Measurements from ENCODE around the gene PEX11G. TPM values are rescaled to one million over a fixed set of nuclear protein-coding genes. Genes with fewer than 3 reads are reported as not detected.
A peak's percentile ranks its signal among the peaks of the same experiment; 100 is the strongest.

Gene PEX11G
- total RNA-seq, 1 experiment from 2014 or later: 4.3 TPM

DNA sequence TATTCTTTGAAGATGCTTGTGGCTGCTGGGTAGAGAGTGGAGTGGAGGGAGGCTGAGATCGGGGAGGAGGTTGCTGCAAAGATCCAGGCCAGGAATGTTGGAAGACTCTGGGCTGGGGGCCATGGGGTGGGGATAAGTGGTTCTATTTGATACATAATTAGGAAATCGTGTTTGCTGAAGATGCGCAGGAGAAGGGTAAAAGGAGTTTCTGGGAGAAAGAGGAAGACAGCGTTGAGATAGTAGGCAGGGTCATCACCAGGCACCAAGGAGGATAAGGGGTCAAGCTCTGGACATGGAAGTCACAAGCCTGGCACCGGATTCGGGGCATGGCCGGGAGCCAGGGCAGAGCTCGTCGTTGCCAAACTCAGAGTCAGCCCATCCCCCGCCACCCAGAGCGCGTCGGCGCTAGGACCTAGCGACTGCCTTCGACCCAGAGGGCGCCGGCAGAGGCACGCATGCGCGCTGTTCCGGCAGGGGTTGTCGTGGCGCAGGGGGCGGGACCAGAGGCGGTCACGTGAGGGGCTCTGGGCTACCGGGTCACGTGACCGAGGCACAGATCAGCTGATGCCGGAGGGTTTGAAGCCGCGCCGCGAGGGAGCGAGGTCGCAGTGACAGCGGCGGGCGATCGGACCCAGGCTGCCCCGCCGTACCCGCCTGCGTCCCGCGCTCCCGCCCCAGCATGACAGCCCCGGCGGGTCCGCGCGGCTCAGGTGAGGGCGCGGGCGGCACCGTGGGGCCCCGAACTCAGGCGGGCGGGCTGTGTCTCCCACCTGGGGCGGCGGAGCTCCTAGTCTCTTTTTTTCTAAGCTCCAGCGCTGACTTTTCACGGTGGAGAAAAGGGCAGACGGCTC, 33.5 kb upstream of the PEX11G start, which contains the start of gene MCOLN1 (continued):
- TF ChIP-seq ZNF138 (CRISPR knock-in tag; conservative IDR thresholded peaks at IDR 0.05) (no peak), NR3C1 (CRISPR knock-in tag; conservative IDR thresholded peaks at IDR 0.05; ENCODE audit: low read depth) (no peak), ZNF416 (CRISPR knock-in tag; IDR thresholded peaks at IDR 0.05) (peak; percentile 49; the same call in 1 of the 2 replicates), NR1H2 (CRISPR knock-in tag; IDR thresholded peaks at IDR 0.05) (no peak), SP1 (CRISPR knock-in tag; conservative IDR thresholded peaks at IDR 0.05) (peak; percentile 100), ZBTB21 (CRISPR knock-in tag; IDR thresholded peaks at IDR 0.05; ENCODE audit: borderline replicate concordance) (no peak), CREB1 (CRISPR knock-in tag; IDR thresholded peaks at IDR 0.05) (no peak), NFE2L1 (CRISPR knock-in tag; IDR thresholded peaks at IDR 0.05) (peak; percentile 61; the same call in 1 of the 2 replicates), ZNF232 (CRISPR knock-in tag; IDR thresholded peaks at IDR 0.05) (peak; percentile 84), ZNF671 (CRISPR knock-in tag; IDR thresholded peaks at IDR 0.05) (no peak), MYBL2 (CRISPR knock-in tag; IDR thresholded peaks at IDR 0.05) (no peak), GABPB1 (CRISPR knock-in tag; IDR thresholded peaks at IDR 0.05) (peak; percentile 56; the same call in 1 of the 2 replicates), NFYB (CRISPR knock-in tag; conservative IDR thresholded peaks at IDR 0.05; ENCODE audit: low read depth) (no peak)
- TF ChIP-seq, protein P1, sequence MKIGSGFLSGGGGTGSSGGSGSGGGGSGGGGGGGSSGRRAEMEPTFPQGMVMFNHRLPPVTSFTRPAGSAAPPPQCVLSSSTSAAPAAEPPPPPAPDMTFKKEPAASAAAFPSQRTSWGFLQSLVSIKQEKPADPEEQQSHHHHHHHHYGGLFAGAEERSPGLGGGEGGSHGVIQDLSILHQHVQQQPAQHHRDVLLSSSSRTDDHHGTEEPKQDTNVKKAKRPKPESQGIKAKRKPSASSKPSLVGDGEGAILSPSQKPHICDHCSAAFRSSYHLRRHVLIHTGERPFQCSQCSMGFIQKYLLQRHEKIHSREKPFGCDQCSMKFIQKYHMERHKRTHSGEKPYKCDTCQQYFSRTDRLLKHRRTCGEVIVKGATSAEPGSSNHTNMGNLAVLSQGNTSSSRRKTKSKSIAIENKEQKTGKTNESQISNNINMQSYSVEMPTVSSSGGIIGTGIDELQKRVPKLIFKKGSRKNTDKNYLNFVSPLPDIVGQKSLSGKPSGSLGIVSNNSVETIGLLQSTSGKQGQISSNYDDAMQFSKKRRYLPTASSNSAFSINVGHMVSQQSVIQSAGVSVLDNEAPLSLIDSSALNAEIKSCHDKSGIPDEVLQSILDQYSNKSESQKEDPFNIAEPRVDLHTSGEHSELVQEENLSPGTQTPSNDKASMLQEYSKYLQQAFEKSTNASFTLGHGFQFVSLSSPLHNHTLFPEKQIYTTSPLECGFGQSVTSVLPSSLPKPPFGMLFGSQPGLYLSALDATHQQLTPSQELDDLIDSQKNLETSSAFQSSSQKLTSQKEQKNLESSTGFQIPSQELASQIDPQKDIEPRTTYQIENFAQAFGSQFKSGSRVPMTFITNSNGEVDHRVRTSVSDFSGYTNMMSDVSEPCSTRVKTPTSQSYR (CRISPR knock-in tag; IDR thresholded peaks at IDR 0.05): peak; percentile 92; the same call in 1 of the 2 replicates
- TF ChIP-seq, protein P2, sequence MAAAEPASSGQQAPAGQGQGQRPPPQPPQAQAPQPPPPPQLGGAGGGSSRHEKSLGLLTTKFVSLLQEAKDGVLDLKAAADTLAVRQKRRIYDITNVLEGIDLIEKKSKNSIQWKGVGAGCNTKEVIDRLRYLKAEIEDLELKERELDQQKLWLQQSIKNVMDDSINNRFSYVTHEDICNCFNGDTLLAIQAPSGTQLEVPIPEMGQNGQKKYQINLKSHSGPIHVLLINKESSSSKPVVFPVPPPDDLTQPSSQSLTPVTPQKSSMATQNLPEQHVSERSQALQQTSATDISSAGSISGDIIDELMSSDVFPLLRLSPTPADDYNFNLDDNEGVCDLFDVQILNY (CRISPR knock-in tag; IDR thresholded peaks at IDR 0.05): 0 out of 2 replicates have a peak, but pooled peaks have one; percentile 77
- TF ChIP-seq, protein P3, sequence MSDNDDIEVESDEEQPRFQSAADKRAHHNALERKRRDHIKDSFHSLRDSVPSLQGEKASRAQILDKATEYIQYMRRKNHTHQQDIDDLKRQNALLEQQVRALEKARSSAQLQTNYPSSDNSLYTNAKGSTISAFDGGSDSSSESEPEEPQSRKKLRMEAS (CRISPR knock-in tag; IDR thresholded peaks at IDR 0.05): peak; percentile 91
- TF ChIP-seq, protein P4, sequence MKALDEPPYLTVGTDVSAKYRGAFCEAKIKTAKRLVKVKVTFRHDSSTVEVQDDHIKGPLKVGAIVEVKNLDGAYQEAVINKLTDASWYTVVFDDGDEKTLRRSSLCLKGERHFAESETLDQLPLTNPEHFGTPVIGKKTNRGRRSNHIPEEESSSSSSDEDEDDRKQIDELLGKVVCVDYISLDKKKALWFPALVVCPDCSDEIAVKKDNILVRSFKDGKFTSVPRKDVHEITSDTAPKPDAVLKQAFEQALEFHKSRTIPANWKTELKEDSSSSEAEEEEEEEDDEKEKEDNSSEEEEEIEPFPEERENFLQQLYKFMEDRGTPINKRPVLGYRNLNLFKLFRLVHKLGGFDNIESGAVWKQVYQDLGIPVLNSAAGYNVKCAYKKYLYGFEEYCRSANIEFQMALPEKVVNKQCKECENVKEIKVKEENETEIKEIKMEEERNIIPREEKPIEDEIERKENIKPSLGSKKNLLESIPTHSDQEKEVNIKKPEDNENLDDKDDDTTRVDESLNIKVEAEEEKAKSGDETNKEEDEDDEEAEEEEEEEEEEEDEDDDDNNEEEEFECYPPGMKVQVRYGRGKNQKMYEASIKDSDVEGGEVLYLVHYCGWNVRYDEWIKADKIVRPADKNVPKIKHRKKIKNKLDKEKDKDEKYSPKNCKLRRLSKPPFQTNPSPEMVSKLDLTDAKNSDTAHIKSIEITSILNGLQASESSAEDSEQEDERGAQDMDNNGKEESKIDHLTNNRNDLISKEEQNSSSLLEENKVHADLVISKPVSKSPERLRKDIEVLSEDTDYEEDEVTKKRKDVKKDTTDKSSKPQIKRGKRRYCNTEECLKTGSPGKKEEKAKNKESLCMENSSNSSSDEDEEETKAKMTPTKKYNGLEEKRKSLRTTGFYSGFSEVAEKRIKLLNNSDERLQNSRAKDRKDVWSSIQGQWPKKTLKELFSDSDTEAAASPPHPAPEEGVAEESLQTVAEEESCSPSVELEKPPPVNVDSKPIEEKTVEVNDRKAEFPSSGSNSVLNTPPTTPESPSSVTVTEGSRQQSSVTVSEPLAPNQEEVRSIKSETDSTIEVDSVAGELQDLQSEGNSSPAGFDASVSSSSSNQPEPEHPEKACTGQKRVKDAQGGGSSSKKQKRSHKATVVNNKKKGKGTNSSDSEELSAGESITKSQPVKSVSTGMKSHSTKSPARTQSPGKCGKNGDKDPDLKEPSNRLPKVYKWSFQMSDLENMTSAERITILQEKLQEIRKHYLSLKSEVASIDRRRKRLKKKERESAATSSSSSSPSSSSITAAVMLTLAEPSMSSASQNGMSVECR (CRISPR knock-in tag; IDR thresholded peaks at IDR 0.05; ENCODE audit: borderline replicate concordance): peak; percentile 94; the same call in 1 of the 2 replicates
- TF ChIP-seq, protein P5, sequence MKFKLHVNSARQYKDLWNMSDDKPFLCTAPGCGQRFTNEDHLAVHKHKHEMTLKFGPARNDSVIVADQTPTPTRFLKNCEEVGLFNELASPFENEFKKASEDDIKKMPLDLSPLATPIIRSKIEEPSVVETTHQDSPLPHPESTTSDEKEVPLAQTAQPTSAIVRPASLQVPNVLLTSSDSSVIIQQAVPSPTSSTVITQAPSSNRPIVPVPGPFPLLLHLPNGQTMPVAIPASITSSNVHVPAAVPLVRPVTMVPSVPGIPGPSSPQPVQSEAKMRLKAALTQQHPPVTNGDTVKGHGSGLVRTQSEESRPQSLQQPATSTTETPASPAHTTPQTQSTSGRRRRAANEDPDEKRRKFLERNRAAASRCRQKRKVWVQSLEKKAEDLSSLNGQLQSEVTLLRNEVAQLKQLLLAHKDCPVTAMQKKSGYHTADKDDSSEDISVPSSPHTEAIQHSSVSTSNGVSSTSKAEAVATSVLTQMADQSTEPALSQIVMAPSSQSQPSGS (CRISPR knock-in tag; IDR thresholded peaks at IDR 0.05; ENCODE audit: borderline replicate concordance, low read depth): no peak

Measured in WTC11 (cell line).